HG03457 (cell line): Measurements from ENCODE around the gene DNPH1.

Experiments
- ATAC-seq: cut with Tn5 transposase; IDR thresholded peaks from one replicate; pipeline ENCODE4 v1.9.1; 2021; ENCODE audit warnings: moderate number of reproducible peaks; ENCODE audit not compliant: unreplicated experiment

Gene DNPH1

DNA sequence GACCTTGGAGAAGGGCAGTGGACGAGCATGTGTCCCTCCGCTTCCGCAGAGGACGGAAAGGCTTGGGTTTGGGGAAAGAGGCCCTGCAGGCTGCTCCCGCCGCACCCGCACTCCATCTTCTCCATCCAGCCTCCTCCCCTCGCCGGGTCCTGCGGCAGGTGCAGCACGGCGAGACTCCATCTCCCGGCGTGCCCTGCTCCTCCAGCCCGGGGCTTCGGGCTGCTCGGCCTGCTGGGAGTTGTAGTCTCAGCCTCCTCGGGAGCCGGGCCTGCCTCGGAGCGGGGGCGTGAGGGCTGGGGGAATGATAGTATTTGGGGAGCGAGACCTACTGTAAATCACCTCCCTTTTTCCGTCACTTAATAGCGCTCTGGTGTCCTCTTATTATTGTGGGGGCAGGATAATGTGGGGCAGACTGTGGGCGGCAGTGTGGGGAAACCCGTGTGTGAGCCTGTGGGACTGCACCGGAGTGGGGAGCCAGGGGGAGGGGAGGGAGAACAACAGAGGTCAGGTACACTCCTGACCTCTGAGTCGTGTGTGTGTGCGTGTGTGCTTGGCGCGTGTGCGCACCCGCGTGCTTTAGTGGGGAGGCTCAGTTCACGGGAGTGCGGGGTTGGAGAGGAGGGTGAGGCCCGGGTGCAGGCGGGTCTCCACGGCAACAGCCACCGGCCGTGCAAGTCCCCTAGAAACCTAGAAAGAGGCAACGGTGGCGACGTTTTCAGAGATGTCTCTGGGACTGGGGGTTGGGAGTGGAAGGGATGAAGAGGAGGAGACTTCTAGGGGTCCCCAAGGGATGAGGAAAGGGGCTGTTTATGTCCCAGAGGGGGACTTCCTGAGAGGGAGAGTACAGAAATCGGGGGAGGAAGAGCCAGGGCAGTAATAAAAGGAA lies 18.1 kb upstream of the DNPH1 start:
- ATAC-seq = peak; percentile 71

DNA sequence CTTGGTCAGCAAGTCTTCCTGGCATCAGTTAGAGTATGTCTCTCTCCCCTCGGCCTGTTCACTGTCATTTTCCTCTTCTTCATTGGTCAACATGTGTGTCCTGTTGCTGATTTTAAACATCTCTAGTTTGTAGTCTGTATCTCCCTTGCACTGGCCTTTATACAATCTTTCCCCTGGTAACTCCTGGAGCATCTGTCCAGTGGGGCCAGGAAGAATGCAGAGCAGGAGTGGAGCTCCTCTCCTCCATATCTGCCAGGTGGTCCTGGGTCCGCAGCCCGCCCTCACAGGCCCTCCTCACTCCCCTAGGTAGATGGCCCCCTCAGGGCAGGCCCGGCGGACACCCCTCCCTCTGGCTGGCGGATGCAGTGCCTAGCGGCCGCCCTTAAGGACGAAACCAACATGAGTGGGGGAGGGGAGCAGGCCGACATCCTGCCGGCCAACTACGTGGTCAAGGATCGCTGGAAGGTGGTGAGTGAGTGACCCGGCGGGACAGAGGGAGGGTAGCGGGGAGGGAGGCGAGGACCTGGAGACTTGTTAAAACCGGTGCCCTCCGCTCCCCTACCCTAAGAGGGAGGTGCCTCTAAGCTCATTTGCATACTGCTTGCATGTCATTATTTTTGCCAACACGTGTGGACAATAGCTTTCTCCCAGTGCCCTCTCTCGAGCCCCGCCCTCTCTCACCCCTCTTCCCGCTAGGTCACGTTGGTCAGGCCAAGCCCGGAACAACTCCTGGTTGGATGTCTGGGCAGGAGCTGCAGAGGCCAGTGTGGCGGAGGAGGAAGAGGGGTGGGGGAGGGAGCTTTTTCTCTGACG lies 17.2 kb upstream of the DNPH1 start:
- ATAC-seq = no peak

DNA sequence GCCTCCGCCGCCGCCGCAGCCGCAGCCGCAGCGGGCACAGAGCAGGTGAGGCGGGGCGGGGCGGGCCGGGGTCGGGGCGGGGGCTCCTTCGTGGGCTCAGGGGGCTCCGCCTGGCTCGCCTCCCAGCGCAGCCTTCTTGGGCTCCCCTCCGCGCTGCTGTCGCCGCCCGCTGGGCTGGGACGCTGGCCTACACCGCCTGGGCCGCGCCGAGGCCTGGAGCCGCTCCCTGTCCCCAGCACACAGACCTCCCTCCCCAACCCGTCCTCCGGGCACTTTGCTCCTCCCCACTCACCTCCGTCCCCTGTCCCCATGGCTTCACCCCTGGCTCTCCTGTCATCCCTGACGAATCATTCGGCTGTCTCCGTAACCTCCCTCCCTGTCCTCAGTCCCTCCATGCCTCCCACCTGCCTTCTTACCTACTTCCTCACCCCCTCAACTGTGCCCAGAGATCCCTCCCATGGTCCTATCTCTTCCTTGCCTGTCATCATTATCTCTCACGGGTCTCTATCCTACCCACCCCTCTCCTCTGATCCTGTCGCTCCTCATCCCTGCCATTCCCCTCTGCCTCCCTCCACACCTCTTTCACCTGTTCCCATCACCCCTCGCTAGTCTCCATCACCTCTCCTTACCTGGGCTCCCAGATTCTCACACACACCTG lies 14.5 kb upstream of the DNPH1 start:
- no peak for ATAC-seq

DNA sequence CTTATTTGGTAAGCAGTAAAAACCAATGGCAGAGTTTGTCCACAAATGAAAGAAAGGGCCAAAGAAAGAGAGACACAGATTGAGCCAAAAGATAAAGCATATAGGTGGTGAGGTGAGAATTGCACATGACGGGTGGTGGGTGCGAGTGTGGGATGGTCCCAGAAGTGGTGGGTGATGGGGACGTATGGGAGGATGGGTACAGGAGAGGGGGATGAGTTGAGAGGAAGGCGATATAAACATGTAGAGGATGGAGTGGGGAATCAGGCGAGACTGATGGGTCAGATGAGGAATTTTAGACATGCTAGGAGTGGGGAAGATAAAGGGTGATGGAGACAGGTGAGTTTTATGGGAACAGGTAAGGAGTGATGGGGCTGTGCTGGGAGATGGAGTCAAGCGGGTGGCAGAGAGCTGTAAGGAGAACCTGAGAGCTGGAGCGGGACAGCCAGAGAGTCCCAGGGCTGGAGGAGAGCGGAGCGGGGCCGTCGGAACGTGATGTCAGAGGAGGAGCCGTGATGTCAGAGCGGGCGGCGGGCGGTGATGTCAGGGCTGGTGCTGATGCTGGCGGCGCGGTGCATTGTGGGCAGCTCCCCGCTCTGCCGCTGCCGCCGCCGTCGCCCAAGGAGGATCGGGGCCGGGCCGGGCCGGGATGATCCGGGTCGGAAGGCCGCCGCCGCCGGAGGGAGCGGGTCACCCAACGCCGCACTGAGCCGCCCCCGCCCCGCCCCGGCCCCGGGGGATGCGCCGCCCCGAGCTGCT lies 13.8 kb upstream of the DNPH1 start, which contains the start of gene TTBK1:
TSS of gene TTBK1 (plus strand) at position 574 of the 756 bp plus-strand sequence. CDS start 3,180 bp downstream, outside the sequence.
- no peak for ATAC-seq

DNA sequence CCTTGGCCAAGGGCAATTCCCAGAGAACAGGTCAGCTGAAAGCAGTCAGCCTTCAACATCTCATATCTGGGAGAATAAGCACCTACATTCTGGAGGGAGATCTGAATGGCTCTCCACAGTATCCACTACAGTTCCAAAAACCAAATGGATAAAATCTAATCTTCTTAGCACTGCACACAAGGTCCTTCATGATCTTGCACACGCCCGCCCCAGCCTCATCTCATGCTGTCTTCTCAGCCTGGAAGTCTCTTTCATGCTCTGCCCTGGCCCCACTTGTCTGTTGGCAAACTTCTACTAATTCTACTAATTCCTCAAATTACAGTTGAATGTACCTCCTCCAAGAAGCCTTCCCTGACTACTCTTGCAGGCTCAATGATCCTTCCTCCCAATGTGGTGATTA lies 12.2 kb upstream of the DNPH1 start:
- no peak for ATAC-seq

DNA sequence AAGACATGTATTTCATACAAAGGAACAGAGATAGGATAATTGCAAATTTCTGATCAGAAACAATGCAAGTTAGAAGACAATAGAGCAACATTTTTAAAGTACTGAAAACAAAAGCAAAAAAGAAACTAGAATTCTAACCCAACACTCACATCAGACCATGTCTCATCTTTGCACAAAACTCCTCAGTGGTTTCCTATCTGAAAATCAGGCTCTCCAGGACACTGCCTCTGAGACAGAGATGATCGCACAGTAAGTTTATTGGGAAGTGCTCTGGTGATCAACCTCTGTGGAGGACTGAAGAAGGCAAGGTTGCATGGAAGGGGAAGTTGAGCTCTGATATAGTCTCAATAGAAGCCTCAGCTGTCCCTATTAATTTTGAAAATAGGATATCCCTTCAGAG lies 11.7 kb upstream of the DNPH1 start:
- ATAC-seq = no peak

DNA sequence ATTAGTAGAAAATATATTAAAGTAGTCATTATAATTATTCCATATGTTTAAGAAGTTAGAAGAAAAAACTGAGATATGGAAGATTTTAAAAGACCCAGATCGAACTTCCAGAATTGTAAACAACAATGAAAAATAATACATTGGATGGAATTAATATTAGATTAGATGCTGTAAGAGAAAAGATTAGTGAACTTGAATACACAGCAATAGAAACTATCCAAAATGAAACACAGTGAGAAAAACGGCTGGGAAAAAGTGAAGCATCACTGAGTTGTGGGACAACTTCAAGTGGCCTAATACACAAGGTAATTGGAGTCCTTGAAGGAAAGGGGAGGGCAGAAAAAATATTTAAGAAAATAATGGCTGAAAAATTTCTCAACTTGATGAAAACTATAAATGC lies 9.8 kb upstream of the DNPH1 start:
- ATAC-seq = no peak

DNA sequence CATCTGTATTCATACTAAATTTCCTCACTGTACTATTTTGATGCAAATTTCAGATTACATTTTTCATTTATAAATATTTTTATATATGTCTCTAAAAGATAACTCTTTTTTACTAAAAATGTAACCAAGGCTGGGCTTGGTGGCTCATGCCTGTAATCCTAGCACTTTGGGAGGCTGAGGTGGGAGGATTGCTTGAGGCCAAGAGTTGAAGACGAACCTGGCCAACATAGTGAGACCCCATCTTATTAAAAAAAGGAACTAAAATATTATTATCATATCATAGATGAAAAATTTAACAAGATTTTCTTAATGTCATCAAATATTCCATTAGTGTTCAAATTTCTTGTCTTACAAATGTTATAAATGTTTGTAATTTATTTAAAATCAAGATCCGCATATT lies 6.6 kb upstream of the DNPH1 start:
- no peak for ATAC-seq

DNA sequence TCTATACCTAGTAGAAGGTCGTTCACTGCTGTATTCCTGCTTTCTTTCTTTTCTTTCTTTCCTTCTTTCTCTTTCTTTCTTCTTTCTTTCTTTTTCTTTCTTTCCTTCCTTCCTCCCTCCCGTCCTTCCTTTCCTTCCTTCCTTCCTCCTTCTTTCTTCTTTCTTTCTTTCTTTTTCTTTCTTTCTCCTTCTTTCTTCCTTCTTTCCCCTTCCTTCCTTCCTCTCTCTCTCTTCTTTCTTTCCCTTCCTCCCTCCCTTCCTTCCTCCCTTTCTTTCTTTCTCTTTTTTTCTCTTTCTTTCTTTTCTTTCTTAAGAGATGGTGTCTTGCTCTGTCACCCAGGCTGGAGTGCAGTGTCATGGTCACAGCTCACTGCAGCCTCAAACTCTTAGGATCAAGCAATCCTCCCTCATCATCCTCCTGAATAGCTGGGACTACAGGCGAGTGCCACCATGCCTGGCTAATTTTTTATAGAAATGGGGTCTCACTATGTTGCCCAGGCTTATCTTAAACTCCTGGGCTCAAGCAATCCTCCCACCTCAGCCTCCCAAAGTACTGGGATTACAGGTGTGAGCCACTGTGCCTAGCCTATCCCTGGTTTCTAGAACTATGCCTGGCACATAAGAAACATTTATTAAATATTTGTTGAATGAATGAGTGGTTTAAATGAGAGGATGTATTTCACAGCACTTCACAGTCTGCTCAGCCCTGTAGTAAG lies 2.6 kb upstream of the DNPH1 start:
- ATAC-seq = no peak

DNA sequence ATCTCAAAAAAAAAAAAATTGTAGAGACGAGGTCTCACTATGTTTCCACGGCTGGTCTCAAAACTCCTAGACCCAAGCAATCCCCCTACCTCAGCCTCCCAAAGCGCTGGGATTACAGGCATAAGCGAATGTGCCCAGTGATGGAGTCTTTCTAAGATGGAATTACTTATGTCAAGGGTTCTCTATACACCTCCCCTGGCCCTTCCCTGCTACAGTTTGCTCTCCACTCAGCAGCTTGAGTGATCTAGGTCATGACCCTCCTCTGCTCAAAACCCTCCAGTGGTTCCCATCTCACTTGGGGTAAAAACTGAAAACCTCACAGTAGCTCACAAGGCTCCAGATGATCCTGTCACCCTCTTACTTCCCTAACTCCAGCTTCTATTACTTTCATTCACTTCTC lies 1.8 kb upstream of the DNPH1 start:
- ATAC-seq = no peak

DNA sequence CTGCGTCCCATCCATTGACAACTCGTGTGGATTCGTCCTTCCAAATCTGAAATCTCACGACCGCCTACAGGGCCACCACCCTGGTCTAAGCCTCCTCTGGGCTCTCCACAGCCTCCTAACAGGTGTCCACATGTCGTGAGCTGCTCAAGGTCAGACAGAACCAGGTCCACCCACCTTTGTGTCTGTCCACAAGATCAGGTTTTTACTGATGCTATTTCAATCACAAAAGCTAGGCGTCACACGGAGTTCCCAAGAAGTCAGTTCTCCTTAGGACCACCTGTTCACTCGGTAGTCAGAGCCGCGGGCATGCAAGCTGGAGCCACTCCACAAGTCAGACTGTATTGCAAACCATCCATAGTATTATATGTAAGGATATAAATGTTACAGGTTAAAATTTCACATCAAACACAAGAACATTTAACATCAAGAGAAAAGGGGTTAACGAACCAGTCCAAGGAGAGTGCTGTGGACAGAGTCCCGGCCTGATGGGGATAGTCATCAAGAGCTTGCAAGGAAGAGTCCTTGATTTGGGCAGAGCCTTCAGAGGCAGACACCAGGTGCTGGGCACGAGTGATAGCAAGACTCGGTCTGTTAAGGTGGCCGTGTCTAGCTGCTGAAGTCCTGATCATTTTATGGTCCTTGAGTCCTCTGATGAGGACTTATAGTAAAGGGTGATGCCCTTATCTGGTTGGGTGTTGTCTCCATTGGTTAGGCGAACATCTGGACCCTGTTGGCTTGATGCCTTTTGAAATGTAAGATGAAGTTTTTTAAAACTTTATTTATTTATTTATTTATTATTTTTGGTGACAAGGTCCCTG lies 731 bp upstream of the DNPH1 start:
- ATAC-seq = no peak

DNA sequence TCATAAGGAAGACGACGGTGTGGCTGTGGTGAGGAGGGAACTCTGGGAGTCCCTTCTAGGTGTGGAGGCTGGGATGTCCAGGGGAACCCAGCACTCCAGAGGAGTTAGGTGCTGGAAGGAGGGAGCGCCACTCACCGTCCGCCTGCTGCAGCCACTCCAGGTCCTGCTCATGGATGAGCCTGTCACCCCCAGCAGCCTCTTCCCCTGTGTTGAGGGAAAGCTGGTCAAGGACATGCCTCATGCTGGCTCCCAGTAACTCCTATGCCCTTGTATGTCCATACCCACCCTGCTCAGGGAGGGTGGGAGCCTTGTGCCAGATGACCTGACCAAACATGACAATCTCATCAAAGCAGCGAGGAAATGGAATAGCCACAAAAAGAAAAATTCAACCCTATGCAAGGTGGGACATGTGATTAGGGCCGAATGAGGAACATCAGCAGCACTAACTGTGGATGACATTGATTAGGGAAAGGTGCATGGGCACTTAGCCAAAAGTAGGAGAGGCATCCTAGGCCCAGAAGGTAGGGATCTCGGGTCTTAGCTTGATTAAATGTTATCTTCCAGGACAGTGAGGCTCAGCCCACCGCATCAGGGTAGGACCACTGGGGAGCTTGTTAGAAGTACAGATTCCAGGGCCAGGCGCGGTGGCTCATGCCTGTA lies 3.0 kb downstream of the DNPH1 start:
- no peak for ATAC-seq

DNA sequence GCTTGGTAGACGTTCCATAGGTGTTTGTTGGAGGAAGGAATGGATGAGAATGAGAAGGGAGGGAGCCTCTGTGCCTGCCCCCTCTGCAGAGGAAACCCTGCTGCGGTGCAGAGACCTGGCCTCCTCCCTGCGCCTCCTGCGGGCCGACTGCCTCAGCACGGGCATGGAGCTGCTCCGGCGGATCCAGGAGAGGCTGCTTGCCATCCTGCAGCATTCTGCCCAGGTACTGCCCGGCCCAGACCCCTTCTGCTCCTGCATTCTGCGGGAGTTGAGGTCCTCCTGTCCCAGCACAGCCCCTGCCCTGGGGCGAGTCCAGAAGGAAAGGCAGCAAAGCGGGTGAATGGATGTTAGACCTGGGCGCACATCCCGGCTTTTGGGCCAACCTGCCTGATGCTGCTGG lies 6.1 kb downstream of the DNPH1 start:
- ATAC-seq = no peak

DNA sequence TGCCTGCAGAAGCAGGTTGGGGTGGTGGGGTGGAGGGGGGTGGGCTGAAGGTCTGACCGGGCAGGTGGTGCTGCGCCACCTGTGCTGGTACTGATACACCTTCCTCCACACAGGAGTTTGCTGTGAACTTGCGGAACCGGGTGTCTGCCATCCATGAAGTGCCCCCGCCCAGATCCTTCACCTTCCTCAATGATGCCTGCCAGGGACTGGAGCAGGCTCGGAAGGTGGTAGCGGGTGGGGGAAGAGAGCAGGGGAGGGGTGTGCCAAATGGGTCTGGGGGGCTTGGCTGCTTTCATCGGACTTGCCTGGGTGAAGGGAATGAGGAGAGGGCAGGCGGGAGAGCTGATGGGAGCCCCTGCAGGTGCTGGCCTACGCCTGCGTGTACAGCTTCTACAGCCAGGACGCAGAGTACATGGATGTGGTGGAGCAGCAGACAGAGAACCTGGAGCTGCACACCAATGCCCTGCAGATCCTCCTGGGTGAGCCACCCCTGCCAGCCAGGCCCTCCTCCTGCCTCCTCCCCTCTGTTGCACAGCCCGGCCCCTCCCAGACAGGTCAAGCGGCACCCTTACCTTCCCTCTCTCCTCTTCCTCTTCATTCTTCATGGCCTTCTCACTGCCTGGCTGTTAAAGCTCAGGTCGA lies 6.7 kb downstream of the DNPH1 start:
- ATAC-seq = no peak

DNA sequence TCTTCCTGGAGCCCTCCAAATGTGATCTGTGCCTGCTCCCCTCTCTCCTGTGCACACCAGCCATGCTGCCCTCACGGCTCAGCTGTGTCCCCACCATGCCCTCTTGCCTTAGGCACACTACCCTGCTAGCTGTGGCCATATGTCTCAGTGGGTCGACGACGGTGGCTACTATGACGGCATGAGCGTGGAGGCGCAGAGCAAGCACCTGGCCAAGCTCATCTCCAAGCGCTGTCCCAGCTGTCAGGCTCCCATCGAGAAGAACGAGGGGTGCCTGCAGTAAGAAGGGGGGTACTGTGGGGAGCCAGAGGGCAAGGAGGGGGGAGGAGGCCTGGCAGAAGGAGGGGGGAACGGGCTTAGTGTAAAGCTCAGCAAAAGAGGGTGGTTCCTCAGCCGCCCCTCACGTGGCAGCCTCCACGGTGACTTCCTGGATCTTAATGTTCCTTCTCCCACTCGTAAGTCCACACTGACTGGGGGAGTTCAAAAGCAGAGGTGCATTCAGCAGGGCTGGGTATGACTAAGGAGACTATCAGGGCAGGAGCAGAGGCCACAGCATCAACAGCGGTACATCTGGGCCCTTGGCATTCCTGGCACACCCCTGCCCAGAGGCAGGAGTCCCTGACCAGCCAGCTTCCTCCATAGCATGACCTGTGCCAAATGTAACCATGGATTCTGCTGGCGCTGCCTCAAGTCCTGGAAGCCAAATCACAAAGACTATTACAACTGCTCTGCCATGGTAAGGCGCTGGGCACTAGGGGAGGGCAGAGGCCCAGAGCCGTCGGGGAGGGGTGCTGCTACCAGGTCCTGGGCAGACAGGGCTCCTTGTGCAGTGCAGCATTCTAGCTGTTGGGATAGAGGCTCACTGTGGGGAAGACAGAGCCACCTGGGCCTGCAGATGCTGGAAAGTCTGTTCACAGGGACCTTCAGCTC lies 8.0 kb downstream of the DNPH1 start:
- no peak for ATAC-seq

DNA sequence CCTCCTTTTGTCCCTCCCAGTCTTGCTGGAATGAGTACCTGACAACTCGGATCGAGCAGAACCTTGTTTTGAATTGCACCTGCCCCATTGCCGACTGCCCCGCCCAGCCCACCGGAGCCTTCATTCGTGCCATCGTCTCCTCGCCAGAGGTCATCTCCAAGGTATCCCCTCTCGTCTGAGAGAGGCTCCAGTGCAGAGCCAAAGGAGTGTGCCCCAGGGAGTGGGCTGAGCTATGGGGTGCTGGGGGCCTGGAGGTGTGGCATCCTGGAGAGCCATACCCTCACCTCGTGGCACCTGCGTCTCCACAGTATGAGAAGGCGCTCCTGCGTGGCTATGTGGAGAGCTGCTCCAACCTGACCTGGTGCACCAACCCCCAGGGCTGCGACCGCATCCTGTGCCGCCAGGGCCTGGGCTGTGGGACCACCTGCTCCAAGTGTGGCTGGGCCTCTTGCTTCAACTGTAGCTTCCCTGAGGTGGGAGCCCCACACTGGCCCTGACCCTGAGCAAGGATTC lies 8.8 kb downstream of the DNPH1 start:
- ATAC-seq = no peak

DNA sequence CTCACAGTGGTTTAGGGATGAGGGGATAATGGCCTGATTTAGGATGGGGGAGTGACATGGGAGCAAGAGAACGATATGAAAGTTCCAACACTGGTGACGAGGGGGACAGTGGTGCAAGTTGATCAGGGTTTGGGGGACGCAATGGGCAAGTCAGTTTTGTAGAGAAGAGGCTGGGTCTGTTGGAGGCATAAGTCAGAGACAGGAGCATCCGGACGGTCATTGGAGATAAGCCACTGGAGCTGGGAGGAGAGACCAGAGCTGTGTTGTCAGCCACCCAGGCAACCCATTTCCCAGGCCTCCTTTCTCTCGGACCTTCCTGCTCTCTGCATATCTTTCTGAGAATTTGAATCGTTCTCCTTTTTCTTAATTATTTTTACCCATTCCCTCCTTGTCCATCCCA lies 9.5 kb downstream of the DNPH1 start:
- no peak for ATAC-seq
